GM12878 (cell line): ENCODE data around the gene LRRC51. TPM values are rescaled to one million over a fixed set of nuclear protein-coding genes. Genes with fewer than 3 reads are reported as not detected.

Source experiments
- ATAC-seq: fragments of 200-7000 bp; cut with Tn5 transposase; 3 replicates; pipeline ENCODE4 v1.9.1; 2020; ENCODE audit warnings: mild to moderate bottlenecking, moderate library complexity
- BruUV-seq: library from RNA; stranded (reverse); fragments of 400-500 nt; replicated peaks from 2 replicates; lab custom pipeline; 2021; lab: Mats Ljungman, UMichigan
- CTCF ChIA-PET: fragments of 300-600 bp; sonication (Branson Sonifier 250); formaldehyde crosslinking; extraction: SDS; loops from one replicate; lab custom pipeline; 2021; ENCODE audit warnings: inconsistent platforms; lab: Yijun Ruan, JAX
- POLR2A ChIA-PET: fragments of 350-600 bp; formaldehyde crosslinking; extraction: SDS; loops from one replicate; lab custom pipeline; 2021; ENCODE audit warnings: inconsistent platforms; lab: Charles Lee
- RAD21 ChIA-PET: fragments of 300-600 bp; sonication (Branson Sonifier 250); formaldehyde crosslinking; loops from one replicate; lab custom pipeline; 2023; ENCODE audit warnings: antibody characterized with exemption; ENCODE audit not compliant: unreplicated experiment; lab: Charles Lee
- SMC1A ChIA-PET: fragments of 300-600 bp; sonication (Branson Sonifier 250); formaldehyde crosslinking; loops from one replicate; lab custom pipeline; 2023; ENCODE audit not compliant: unreplicated experiment, uncharacterized antibody; lab: Charles Lee
- DNase-seq: peaks from one replicate; pipeline ENCODE4 v3.0.0-alpha.2; 2011; ENCODE audit warnings: low read depth, low spot score
- FAIRE-seq: peaks from 3 replicates; lab custom pipeline; 2011; peaks lifted over from hg19 to GRCh38; lab: Jason Lieb, UNC
- H2AFZ ChIP-seq: 2 replicates; pipeline ENCODE4 v1.6.0; 2011; ENCODE audit warnings: low read depth, low read length, control low read depth; ENCODE audit not compliant: control insufficient read depth
- H3K27ac ChIP-seq: 2 replicates; pipeline ENCODE4 v1.5.1; 2011; ENCODE audit warnings: control low read depth; ENCODE audit not compliant: control insufficient read depth, insufficient read depth
- H3K27me3 ChIP-seq, 2 experiments: replicated peaks in 1 of 2; 2 replicates each; pipeline versions ENCODE4 v1.6.0 to v1.6.1; 2011; ENCODE audit warnings: low read length in 1 of 2; ENCODE audit not compliant: control insufficient read depth in 2 of 2, insufficient read depth in 2 of 2
- H3K36me3 ChIP-seq, 2 experiments: 2 replicates each; pipeline ENCODE4 v1.5.1; 2011; ENCODE audit warnings: low read length in 1 of 2; ENCODE audit not compliant: control insufficient read depth in 2 of 2, insufficient read depth in 2 of 2
- H3K4me1 ChIP-seq: 2 replicates; pipeline ENCODE4 v1.6.1; 2011; ENCODE audit warnings: mild to moderate bottlenecking, low read length, moderate library complexity, mixed read lengths; ENCODE audit not compliant: control insufficient read depth, insufficient read depth
- H3K4me2 ChIP-seq: 2 replicates; pipeline ENCODE4 v1.6.0; 2011; ENCODE audit warnings: control low read depth; ENCODE audit not compliant: control insufficient read depth, insufficient read depth
- H3K4me3 ChIP-seq: fragments of 200-600 bp; sonication (generic); 2 replicates; pipeline ENCODE4 v1.5.1; 2016
- H3K79me2 ChIP-seq: 2 replicates; pipeline ENCODE4 v1.6.0; 2011; ENCODE audit warnings: low read length; ENCODE audit not compliant: control insufficient read depth, insufficient read depth
- H3K9ac ChIP-seq: 2 replicates; pipeline ENCODE4 v1.8.0; 2011; ENCODE audit warnings: low read length, control low read depth, mixed read lengths; ENCODE audit not compliant: control insufficient read depth, insufficient read depth
- H3K9me3 ChIP-seq: replicated peaks from 3 replicates; pipeline ENCODE4 v1.5.1; 2011; ENCODE audit warnings: mild to moderate bottlenecking, low read length; ENCODE audit not compliant: control insufficient read depth, insufficient read depth
- H4K20me1 ChIP-seq: 2 replicates; pipeline ENCODE4 v1.6.0; 2011; ENCODE audit not compliant: control insufficient read depth, insufficient read depth
- IKZF1 ChIP-seq: fragments of 450-650 bp; conservative IDR thresholded peaks from 2 replicates; pipeline ENCODE4 v1.6.1; 2017; ENCODE audit warnings: antibody characterized with exemption, mild to moderate bottlenecking
- NBN ChIP-seq: fragments of 450-650 bp; IDR thresholded peaks from 2 replicates; pipeline ENCODE4 v1.6.1; 2016
- NFXL1 ChIP-seq: fragments of 450-650 bp; IDR thresholded peaks from 2 replicates; pipeline ENCODE4 v1.6.1; 2017; ENCODE audit warnings: antibody characterized with exemption, mild to moderate bottlenecking, borderline replicate concordance
- NFYA ChIP-seq: IDR thresholded peaks from 2 replicates; pipeline ENCODE4 v1.6.1; 2011; ENCODE audit warnings: low read depth, mild to moderate bottlenecking, low read length, improper control_type of control experiment, borderline replicate concordance
- SIX5 ChIP-seq: IDR thresholded peaks from 2 replicates; pipeline ENCODE4 v1.6.1; 2011; ENCODE audit warnings: mild to moderate bottlenecking, low read depth, low read length, moderate library complexity; ENCODE audit not compliant: severe bottlenecking
- STAT1 ChIP-seq: fragments of 450-650 bp; conservative IDR thresholded peaks from 2 replicates; pipeline ENCODE4 v1.6.1; 2014; ENCODE audit warnings: antibody characterized with exemption, mild to moderate bottlenecking
- ZNF274 ChIP-seq: IDR thresholded peaks from one replicate; pipeline ENCODE4 v1.8.0; 2011; ENCODE audit not compliant: insufficient read length, insufficient read depth
- ZSCAN29 ChIP-seq: fragments of 450-650 bp; IDR thresholded peaks from 2 replicates; pipeline ENCODE4 v1.6.1; 2017; ENCODE audit warnings: mild to moderate bottlenecking, moderate library complexity
- WGBS: methylation state at CpG from one replicate; pipeline ENCODE4 v1.1.6; 2016; ENCODE audit warnings: low lambda C conversion rate; ENCODE audit not compliant: insufficient replicate concordance, insufficient coverage; ENCODE audit errors: missing lambda C conversion rate; 5-methylcytosine and 5-hydroxymethylcytosine counted together
- in situ Hi-C: fragments of 300-500 bp; cut with MboI; formaldehyde crosslinking; loops from 9 replicates; pipeline ENCODE4 v1.14.3; 2018; ENCODE audit warnings: mixed read lengths
- intact Hi-C: fragments of 100-400 bp; cut with micrococcal nuclease; formaldehyde crosslinking; loops from one replicate; pipeline ENCODE4 v1.14.2; 2022; ENCODE audit not compliant: unreplicated experiment
- polyA plus RNA-seq, 11 experiments: library from polyadenylated mRNA; depleted of rRNA in 4 of 11; unstranded in 6 of 11; stranded (reverse) in 5 of 11; fragments of >200 nt; fragmentation: Nextera tagmentation in 4 of 11; fragmentation: Illumina TruSeq in 1 of 11; extraction: Ambion mirVana in 4 of 11; extraction: Trizol in 1 of 11; gene quantifications; 1 replicate in 1 of 11; 2 replicates in 10 of 11; pipeline versions ENCODE4 v1.2.1 to v1.2.3, GENCODE V29; 2011 to 2016; ENCODE audit warnings: inconsistent platforms in 2 of 11, missing spikeins in 2 of 11, low read depth in 1 of 11
- total RNA-seq, 4 experiments: library from RNA; depleted of rRNA in 3 of 4; stranded (reverse); fragments of >200 nt in 3 of 4; fragmentation: Illumina TruSeq in 1 of 4; extraction: Trizol in 1 of 4; gene quantifications; 2 replicates each; pipeline versions ENCODE4 v1.2.1 to v1.2.3, GENCODE V29; 2013 to 2021
- TF ChIP-seq, protein P1 (sequence below): fragments of 150-350 bp; IDR thresholded peaks from 2 replicates; pipeline ENCODE4 v1.6.1; 2014; ENCODE audit warnings: mild to moderate bottlenecking, low read depth, low read length
- TF ChIP-seq, protein P2 (sequence below): IDR thresholded peaks from 2 replicates; pipeline ENCODE4 v1.6.1; 2011; ENCODE audit warnings: low read depth, low read length, improper control_type of control experiment, borderline replicate concordance
- TF ChIP-seq, protein P3 (sequence below): fragments of 450-650 bp; IDR thresholded peaks from 2 replicates; pipeline ENCODE4 v1.6.1; 2016; ENCODE audit warnings: mild to moderate bottlenecking, moderate library complexity, borderline replicate concordance
- TF ChIP-seq, protein P4 (sequence below): IDR thresholded peaks from 2 replicates; pipeline ENCODE4 v1.6.1; 2012; ENCODE audit warnings: low read depth, low read length, improper control_type of control experiment

LRRC51 gene
- total and polyA plus RNA-seq, 10 of the 15 experiments (the other 5 are each of a cell fraction or from before 2014, with no cell fraction given): 2.6 to 8.6 (median 5.4) TPM

DNA sequence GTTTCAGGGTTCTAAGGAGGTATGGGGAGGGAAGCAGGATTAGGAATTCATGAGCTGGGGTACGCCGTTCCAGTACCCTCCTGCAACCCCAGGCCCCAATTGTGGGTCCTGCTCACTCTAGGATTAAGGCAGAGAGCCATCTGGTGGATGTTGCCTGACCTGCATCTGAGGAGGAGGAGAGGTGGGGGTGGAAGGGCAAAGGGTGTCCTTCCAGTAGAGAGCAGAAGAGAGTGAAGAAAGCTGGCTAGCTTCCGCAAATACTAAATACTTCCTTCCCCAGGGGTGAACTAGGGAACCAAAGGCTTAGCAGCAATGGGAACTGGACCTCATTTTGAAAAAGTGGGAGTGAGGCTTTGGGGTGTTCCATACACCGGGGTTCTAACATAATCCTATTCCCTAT is 10.6 kb downstream of the LRRC51 start (continued):
- TF ChIP-seq, protein P1, sequence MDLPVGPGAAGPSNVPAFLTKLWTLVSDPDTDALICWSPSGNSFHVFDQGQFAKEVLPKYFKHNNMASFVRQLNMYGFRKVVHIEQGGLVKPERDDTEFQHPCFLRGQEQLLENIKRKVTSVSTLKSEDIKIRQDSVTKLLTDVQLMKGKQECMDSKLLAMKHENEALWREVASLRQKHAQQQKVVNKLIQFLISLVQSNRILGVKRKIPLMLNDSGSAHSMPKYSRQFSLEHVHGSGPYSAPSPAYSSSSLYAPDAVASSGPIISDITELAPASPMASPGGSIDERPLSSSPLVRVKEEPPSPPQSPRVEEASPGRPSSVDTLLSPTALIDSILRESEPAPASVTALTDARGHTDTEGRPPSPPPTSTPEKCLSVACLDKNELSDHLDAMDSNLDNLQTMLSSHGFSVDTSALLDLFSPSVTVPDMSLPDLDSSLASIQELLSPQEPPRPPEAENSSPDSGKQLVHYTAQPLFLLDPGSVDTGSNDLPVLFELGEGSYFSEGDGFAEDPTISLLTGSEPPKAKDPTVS: no peak
- TF ChIP-seq NBN (peak; percentile 39; the same call in 1 of the 2 replicates), ZNF274 (no peak)
- TF ChIP-seq, protein P2, sequence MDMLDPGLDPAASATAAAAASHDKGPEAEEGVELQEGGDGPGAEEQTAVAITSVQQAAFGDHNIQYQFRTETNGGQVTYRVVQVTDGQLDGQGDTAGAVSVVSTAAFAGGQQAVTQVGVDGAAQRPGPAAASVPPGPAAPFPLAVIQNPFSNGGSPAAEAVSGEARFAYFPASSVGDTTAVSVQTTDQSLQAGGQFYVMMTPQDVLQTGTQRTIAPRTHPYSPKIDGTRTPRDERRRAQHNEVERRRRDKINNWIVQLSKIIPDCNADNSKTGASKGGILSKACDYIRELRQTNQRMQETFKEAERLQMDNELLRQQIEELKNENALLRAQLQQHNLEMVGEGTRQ: no peak

DNA sequence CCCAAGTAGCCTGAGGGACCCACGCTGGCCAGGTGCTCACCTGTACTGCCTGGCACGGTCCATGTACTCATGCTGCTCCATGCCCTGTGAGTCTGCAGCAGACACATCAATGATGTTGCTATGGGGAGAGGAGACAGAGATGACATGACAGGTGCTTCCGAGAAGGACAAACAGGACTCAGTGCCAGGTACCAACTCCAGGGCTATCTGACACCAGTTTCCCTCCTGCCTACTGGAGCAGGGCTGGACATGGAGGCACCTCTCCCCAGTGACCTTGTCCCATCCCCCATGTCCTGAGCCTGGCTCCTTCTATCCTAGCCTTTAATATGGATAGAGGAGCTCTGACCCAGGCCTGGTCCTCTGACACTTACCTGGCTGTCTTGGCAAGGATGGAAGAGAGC is 18.1 kb downstream of the LRRC51 start:
- Histone ChIP-seq H4K20me1 (no peaks in the 10 kb centered on the region), H3K36me3 (peaks cover 16 to 24% of the 10 kb centered on the region in 2 experiments), H3K79me2 (peaks cover 44% of the 10 kb centered on the region), H3K4me1 (peaks cover 20% of the 10 kb centered on the region), H2AFZ (no peak overlapping the region), H3K4me3 (no peak overlapping the region), H3K9ac (no peak overlapping the region), H3K9me3 (no peaks in the 10 kb centered on the region), H3K27ac (no peak overlapping the region), H3K4me2 (no peak overlapping the region), H3K27me3 (no peaks in the 10 kb centered on the region)
- no peak for ATAC-seq
- POLR2A ChIA-PET: interaction anchor here (0.6 kb wide), 1 partner anchor 35 kb away, joined by 3 read pairs; no protein-coding TSS in a partner anchor
- DNase-seq: no peak
- 89% methylated on average over 3 of the region's 3 CpGs for WGBS
- SMC1A ChIA-PET: interaction anchor here (0.7 to 14.0 kb wide), 4 partner anchors 7 to 71 kb away, joined by 3 to 245 read pairs (median 18); no protein-coding TSS in a partner anchor
- in situ Hi-C loops: no loop called here
- RAD21 ChIA-PET: interaction anchor here (0.6 to 2.9 kb wide), 3 partner anchors 8 to 74 kb away, joined by 3 to 14 read pairs (median 3); no protein-coding TSS in a partner anchor
- BruUV-seq: no TSS peak
- intact Hi-C loops: no loop called here
- no peak for FAIRE-seq
- CTCF ChIA-PET: interaction anchor here (0.8 to 14.0 kb wide), 5 partner anchors 8 to 120 kb away, joined by 3 to 416 read pairs (median 6); no protein-coding TSS in a partner anchor
- TF ChIP-seq IKZF1 (no peak), ZSCAN29 (no peak), SIX5 (no peak), NFYA (no peak), NFXL1 (no peak), STAT1 (no peak)
- TF ChIP-seq, protein P3, sequence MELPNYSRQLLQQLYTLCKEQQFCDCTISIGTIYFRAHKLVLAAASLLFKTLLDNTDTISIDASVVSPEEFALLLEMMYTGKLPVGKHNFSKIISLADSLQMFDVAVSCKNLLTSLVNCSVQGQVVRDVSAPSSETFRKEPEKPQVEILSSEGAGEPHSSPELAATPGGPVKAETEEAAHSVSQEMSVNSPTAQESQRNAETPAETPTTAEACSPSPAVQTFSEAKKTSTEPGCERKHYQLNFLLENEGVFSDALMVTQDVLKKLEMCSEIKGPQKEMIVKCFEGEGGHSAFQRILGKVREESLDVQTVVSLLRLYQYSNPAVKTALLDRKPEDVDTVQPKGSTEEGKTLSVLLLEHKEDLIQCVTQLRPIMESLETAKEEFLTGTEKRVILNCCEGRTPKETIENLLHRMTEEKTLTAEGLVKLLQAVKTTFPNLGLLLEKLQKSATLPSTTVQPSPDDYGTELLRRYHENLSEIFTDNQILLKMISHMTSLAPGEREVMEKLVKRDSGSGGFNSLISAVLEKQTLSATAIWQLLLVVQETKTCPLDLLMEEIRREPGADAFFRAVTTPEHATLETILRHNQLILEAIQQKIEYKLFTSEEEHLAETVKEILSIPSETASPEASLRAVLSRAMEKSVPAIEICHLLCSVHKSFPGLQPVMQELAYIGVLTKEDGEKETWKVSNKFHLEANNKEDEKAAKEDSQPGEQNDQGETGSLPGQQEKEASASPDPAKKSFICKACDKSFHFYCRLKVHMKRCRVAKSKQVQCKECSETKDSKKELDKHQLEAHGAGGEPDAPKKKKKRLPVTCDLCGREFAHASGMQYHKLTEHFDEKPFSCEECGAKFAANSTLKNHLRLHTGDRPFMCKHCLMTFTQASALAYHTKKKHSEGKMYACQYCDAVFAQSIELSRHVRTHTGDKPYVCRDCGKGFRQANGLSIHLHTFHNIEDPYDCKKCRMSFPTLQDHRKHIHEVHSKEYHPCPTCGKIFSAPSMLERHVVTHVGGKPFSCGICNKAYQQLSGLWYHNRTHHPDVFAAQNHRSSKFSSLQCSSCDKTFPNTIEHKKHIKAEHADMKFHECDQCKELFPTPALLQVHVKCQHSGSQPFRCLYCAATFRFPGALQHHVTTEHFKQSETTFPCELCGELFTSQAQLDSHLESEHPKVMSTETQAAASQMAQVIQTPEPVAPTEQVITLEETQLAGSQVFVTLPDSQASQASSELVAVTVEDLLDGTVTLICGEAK: no peak
- TF ChIP-seq, protein P4, sequence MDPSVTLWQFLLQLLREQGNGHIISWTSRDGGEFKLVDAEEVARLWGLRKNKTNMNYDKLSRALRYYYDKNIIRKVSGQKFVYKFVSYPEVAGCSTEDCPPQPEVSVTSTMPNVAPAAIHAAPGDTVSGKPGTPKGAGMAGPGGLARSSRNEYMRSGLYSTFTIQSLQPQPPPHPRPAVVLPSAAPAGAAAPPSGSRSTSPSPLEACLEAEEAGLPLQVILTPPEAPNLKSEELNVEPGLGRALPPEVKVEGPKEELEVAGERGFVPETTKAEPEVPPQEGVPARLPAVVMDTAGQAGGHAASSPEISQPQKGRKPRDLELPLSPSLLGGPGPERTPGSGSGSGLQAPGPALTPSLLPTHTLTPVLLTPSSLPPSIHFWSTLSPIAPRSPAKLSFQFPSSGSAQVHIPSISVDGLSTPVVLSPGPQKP: no peak
